IMR-90 (cell line): ENCODE data around the gene USP17L12.
"Not testable (repeated sequence)": the region's sequence is repeated elsewhere in the genome, so short reads cannot be mapped to it uniquely, and the experiment has no call there.

ENCODE experiments used
- MAZ ChIP-seq: IDR thresholded peaks from 2 replicates; pipeline ENCODE4 v1.6.1; 2012; ENCODE audit warnings: low read depth, mild to moderate bottlenecking, low read length, improper control_type of control experiment, moderate library complexity, borderline replicate concordance
- MXI1 ChIP-seq: IDR thresholded peaks from 2 replicates; pipeline ENCODE4 v1.6.1; 2012; ENCODE audit warnings: low read depth, mild to moderate bottlenecking, low read length, moderate library complexity, borderline replicate concordance
- POLR2A ChIP-seq: IDR thresholded peaks from 2 replicates; pipeline ENCODE4 v1.6.1; 2012; ENCODE audit warnings: mild to moderate bottlenecking, low read depth, low read length
- TF ChIP-seq, protein P1 (sequence below): conservative IDR thresholded peaks from 2 replicates; pipeline ENCODE4 v1.5.1; 2012; ENCODE audit warnings: mild to moderate bottlenecking, low read depth, low read length, improper control_type of control experiment

- not testable (repeated sequence) for TF ChIP-seq POLR2A, MXI1, MAZ
- TF ChIP-seq, protein P1, sequence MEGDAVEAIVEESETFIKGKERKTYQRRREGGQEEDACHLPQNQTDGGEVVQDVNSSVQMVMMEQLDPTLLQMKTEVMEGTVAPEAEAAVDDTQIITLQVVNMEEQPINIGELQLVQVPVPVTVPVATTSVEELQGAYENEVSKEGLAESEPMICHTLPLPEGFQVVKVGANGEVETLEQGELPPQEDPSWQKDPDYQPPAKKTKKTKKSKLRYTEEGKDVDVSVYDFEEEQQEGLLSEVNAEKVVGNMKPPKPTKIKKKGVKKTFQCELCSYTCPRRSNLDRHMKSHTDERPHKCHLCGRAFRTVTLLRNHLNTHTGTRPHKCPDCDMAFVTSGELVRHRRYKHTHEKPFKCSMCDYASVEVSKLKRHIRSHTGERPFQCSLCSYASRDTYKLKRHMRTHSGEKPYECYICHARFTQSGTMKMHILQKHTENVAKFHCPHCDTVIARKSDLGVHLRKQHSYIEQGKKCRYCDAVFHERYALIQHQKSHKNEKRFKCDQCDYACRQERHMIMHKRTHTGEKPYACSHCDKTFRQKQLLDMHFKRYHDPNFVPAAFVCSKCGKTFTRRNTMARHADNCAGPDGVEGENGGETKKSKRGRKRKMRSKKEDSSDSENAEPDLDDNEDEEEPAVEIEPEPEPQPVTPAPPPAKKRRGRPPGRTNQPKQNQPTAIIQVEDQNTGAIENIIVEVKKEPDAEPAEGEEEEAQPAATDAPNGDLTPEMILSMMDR: not testable (repeated sequence)
These were observed 5.3 kb upstream of the USP17L12 start for GRCh38 chr4:9214701-9215100.
